HEK293 (cell line): Measurements from ENCODE around the gene ATP8A1.
A peak's percentile ranks its signal among the peaks of the same experiment; 100 is the strongest.

Experiments used
- CTCF ChIA-PET: fragments of 350-600 bp; formaldehyde crosslinking; extraction: SDS; loops from one replicate; lab custom pipeline; 2021; ENCODE audit warnings: antibody characterized with exemption; lab: Yijun Ruan, JAX
- POLR2A ChIA-PET: fragments of 300-600 bp; formaldehyde crosslinking; extraction: SDS; loops from one replicate; lab custom pipeline; 2020; ENCODE audit warnings: antibody characterized with exemption, inconsistent platforms; lab: Yijun Ruan, JAX
- H3K27ac ChIP-seq: fragments of 200-500 bp; sonication (Bioruptor generic); 2 replicates; pipeline ENCODE4 v1.5.1; 2014; ENCODE audit warnings: low read depth, low read length, control low read depth, inconsistent platforms; ENCODE audit errors: extremely low read depth
- H3K36me3 ChIP-seq, 2 experiments: fragments of 200-500 bp in 1 of 2; sonication (Bioruptor generic) in 1 of 2; 1 replicate in 1 of 2; 2 replicates in 1 of 2; pipeline ENCODE4 v1.5.1; 2014 to 2017; ENCODE audit warnings: inconsistent platforms in 2 of 2, low read length in 2 of 2; ENCODE audit not compliant: control insufficient read depth in 2 of 2, insufficient read depth in 1 of 2
- H3K4me1 ChIP-seq: fragments of 200-500 bp; sonication (Bioruptor generic); 2 replicates; pipeline ENCODE4 v1.5.1; 2014; ENCODE audit warnings: mild to moderate bottlenecking, low read length, inconsistent platforms; ENCODE audit not compliant: control insufficient read depth, insufficient read depth
- H3K4me3 ChIP-seq: 2 replicates; pipeline ENCODE4 v1.5.1; 2011; ENCODE audit warnings: low read depth, mild to moderate bottlenecking, control low read depth, low read length, moderate library complexity
- H3K9me3 ChIP-seq: fragments of 200-500 bp; sonication (Bioruptor generic); 2 replicates; pipeline ENCODE4 v1.5.1; 2014; ENCODE audit warnings: low read depth, low read length, inconsistent platforms; ENCODE audit not compliant: control insufficient read depth, insufficient read depth
- GLI2 ChIP-seq: fragments of 450-650 bp; formaldehyde crosslinking; IDR thresholded peaks from 2 replicates; pipeline ENCODE4; 2017; ENCODE audit warnings: missing biosample characterization, missing genetic modification characterization, low read depth, borderline replicate concordance
- GLIS1 ChIP-seq: fragments of 450-650 bp; formaldehyde crosslinking; IDR thresholded peaks from 2 replicates; pipeline ENCODE4 v1.5.1; 2016; ENCODE audit warnings: missing biosample characterization, missing genetic modification characterization
- KLF1 ChIP-seq: fragments of 450-650 bp; formaldehyde crosslinking; IDR thresholded peaks from 2 replicates; pipeline ENCODE4 v1.5.1; 2016; ENCODE audit warnings: missing biosample characterization, missing genetic modification characterization
- RBAK ChIP-seq: fragments of 450-650 bp; formaldehyde crosslinking; IDR thresholded peaks from 2 replicates; pipeline ENCODE4 v1.5.1; 2016; ENCODE audit warnings: missing biosample characterization, missing genetic modification characterization
- SP3 ChIP-seq: fragments of 450-650 bp; formaldehyde crosslinking; IDR thresholded peaks from 2 replicates; pipeline ENCODE4 v1.5.1; 2016; ENCODE audit warnings: missing biosample characterization, missing genetic modification characterization
- ZBTB20 ChIP-seq: fragments of 450-650 bp; formaldehyde crosslinking; IDR thresholded peaks from 2 replicates; pipeline ENCODE4 v1.5.1; 2016; ENCODE audit warnings: missing biosample characterization, missing genetic modification characterization
- ZBTB21 ChIP-seq: fragments of 450-650 bp; formaldehyde crosslinking; IDR thresholded peaks from 2 replicates; pipeline ENCODE4 v1.5.1; 2017; ENCODE audit warnings: missing biosample characterization, missing genetic modification characterization
- ZFHX2 ChIP-seq: fragments of 450-650 bp; formaldehyde crosslinking; conservative IDR thresholded peaks from 2 replicates; pipeline ENCODE4 v1.5.1; 2016; ENCODE audit warnings: missing biosample characterization, missing genetic modification characterization
- ZNF19 ChIP-seq: fragments of 450-650 bp; formaldehyde crosslinking; IDR thresholded peaks from 2 replicates; pipeline ENCODE4; 2016; ENCODE audit warnings: missing biosample characterization, missing genetic modification characterization, low read depth
- ZNF221 ChIP-seq: fragments of 450-650 bp; formaldehyde crosslinking; IDR thresholded peaks from 2 replicates; pipeline ENCODE4 v1.5.1; 2017; ENCODE audit warnings: missing biosample characterization, missing genetic modification characterization, borderline replicate concordance
- ZNF23 ChIP-seq: fragments of 450-650 bp; formaldehyde crosslinking; IDR thresholded peaks from 2 replicates; pipeline ENCODE4 v1.5.1; 2016; ENCODE audit warnings: missing biosample characterization, missing genetic modification characterization, borderline replicate concordance
- ZNF24 ChIP-seq: fragments of 450-650 bp; formaldehyde crosslinking; IDR thresholded peaks from 2 replicates; pipeline ENCODE4 v1.5.1; 2016; ENCODE audit warnings: missing biosample characterization, missing genetic modification characterization
- ZNF266 ChIP-seq: fragments of 450-650 bp; formaldehyde crosslinking; IDR thresholded peaks from 2 replicates; pipeline ENCODE4 v1.5.1; 2016; ENCODE audit warnings: missing biosample characterization, missing genetic modification characterization, low read depth
- ZNF292 ChIP-seq: fragments of 450-650 bp; formaldehyde crosslinking; IDR thresholded peaks from 2 replicates; pipeline ENCODE4 v1.5.1; 2016; ENCODE audit warnings: low read depth, missing biosample characterization, missing genetic modification characterization, borderline replicate concordance
- ZNF350 ChIP-seq: fragments of 450-650 bp; formaldehyde crosslinking; IDR thresholded peaks from 2 replicates; pipeline ENCODE4 v1.5.0; 2017; ENCODE audit warnings: missing biosample characterization, mild to moderate bottlenecking, missing genetic modification characterization
- ZNF426 ChIP-seq: fragments of 450-650 bp; formaldehyde crosslinking; IDR thresholded peaks from 2 replicates; pipeline ENCODE4 v1.5.1; 2017; ENCODE audit warnings: missing biosample characterization, missing genetic modification characterization, mild to moderate bottlenecking, inconsistent platforms, moderate library complexity
- ZNF549 ChIP-seq: fragments of 450-650 bp; IDR thresholded peaks from 2 replicates; pipeline ENCODE4 v1.5.1; 2018; ENCODE audit warnings: missing biosample characterization, missing genetic modification characterization, mild to moderate bottlenecking, inconsistent platforms, moderate library complexity
- ZNF555 ChIP-seq: fragments of 450-650 bp; formaldehyde crosslinking; conservative IDR thresholded peaks from 2 replicates; pipeline ENCODE4 v1.5.1; 2017; ENCODE audit warnings: missing biosample characterization, mild to moderate bottlenecking, missing genetic modification characterization, inconsistent platforms
- ZNF558 ChIP-seq: fragments of 450-650 bp; formaldehyde crosslinking; IDR thresholded peaks from 2 replicates; pipeline ENCODE4 v1.5.1; 2016; ENCODE audit warnings: missing biosample characterization, missing genetic modification characterization
- ZNF585B ChIP-seq: fragments of 450-650 bp; formaldehyde crosslinking; IDR thresholded peaks from 2 replicates; pipeline ENCODE4 v1.5.1; 2016; ENCODE audit warnings: missing biosample characterization, missing genetic modification characterization
- ZNF600 ChIP-seq: fragments of 450-650 bp; formaldehyde crosslinking; IDR thresholded peaks from 2 replicates; pipeline ENCODE4 v1.5.1; 2016; ENCODE audit warnings: missing biosample characterization, missing genetic modification characterization
- ZNF621 ChIP-seq: fragments of 450-650 bp; formaldehyde crosslinking; IDR thresholded peaks from 2 replicates; pipeline ENCODE4 v1.5.1; 2017; ENCODE audit warnings: missing biosample characterization, missing genetic modification characterization
- ZNF654 ChIP-seq: fragments of 450-650 bp; formaldehyde crosslinking; IDR thresholded peaks from 2 replicates; pipeline ENCODE4 v1.5.1; 2016; ENCODE audit warnings: low read depth, missing biosample characterization, missing genetic modification characterization
- ZNF677 ChIP-seq: fragments of 450-650 bp; IDR thresholded peaks from 2 replicates; pipeline ENCODE4 v1.5.0; 2018; ENCODE audit warnings: missing biosample characterization, mild to moderate bottlenecking, missing genetic modification characterization, moderate library complexity
- ZSCAN30 ChIP-seq: fragments of 450-650 bp; IDR thresholded peaks from 2 replicates; pipeline ENCODE4 v1.5.1; 2018; ENCODE audit warnings: missing biosample characterization, mild to moderate bottlenecking, missing genetic modification characterization, moderate library complexity
- TF ChIP-seq, protein P1 (sequence below): fragments of 450-650 bp; formaldehyde crosslinking; IDR thresholded peaks from 2 replicates; pipeline ENCODE4 v1.5.1; 2016; ENCODE audit warnings: missing biosample characterization, missing genetic modification characterization
- TF ChIP-seq, protein P2 (sequence below): fragments of 450-650 bp; formaldehyde crosslinking; IDR thresholded peaks from 2 replicates; pipeline ENCODE4 v1.5.1; 2016; ENCODE audit warnings: missing biosample characterization, missing genetic modification characterization
- TF ChIP-seq, protein P3 (sequence below): fragments of 450-650 bp; IDR thresholded peaks from 2 replicates; pipeline ENCODE4 v1.5.1; 2018; ENCODE audit warnings: missing biosample characterization, missing genetic modification characterization

Gene ATP8A1

DNA sequence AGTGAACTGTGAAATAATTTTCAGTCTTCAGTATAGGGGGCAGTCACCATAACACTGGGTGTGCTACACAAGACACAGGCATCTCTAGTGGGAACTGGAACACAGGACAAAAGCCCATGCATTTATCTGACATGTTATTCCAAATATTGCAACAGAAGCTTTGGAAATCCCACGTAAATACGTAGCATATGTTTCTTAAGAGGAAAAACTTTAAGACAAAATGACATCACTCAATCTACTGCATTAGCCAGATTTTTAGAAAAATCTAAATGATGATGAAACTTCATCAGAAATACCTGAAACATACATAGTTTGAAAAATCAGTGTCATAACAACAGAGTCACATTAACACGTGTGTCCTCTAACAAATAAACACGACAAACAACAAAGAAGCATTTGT, 245.1 kb downstream of the ATP8A1 start (continued):
- TF ChIP-seq, protein P1, sequence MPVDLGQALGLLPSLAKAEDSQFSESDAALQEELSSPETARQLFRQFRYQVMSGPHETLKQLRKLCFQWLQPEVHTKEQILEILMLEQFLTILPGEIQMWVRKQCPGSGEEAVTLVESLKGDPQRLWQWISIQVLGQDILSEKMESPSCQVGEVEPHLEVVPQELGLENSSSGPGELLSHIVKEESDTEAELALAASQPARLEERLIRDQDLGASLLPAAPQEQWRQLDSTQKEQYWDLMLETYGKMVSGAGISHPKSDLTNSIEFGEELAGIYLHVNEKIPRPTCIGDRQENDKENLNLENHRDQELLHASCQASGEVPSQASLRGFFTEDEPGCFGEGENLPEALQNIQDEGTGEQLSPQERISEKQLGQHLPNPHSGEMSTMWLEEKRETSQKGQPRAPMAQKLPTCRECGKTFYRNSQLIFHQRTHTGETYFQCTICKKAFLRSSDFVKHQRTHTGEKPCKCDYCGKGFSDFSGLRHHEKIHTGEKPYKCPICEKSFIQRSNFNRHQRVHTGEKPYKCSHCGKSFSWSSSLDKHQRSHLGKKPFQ (tag by site-specific recombination), result no peak
- TF ChIP-seq ZNF426 (tag by site-specific recombination) (no peak), ZNF23 (tag by site-specific recombination) (no peak)

DNA sequence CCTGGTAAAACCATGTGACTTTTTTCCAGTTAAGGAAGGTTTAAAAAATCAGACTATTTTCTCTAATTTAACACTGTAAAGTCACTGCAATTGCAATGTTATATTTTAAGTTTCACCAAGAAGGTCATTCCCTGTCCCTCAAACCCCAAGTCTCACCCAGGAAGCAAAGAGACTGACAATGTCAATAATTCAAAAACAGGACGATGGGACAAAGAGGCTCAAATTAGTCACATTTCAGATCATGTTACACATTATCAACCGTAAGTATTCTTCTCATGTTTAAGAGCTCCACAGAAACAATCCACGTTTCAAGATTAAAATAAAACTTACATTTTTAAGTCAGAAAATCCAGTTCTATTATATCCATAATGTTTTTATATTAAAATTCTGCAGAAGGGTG, 246.5 kb downstream of the ATP8A1 start:
- no peak overlapping the region for H3K4me3 ChIP-seq
- H3K9me3 ChIP-seq, result no peaks in the 10 kb centered on the region
- CTCF ChIA-PET, result interaction anchor here (0.6 to 1.1 kb wide), 3 partner anchors 13 to 161 kb away, joined by 3 to 4 read pairs (median 3); no protein-coding TSS in a partner anchor
- POLR2A ChIA-PET, result no interaction called here
- TF ChIP-seq ZNF585B (tag by site-specific recombination) (peak; percentile 67), ZNF19 (tag by site-specific recombination) (no peak)
- H3K27ac ChIP-seq, result no peak overlapping the region
- H3K36me3 ChIP-seq, result peaks cover 0 to 10% of the 10 kb centered on the region in 2 experiments; a peak in 1 of 3 replicates
- H3K4me1 ChIP-seq, result no peaks in the 10 kb centered on the region

DNA sequence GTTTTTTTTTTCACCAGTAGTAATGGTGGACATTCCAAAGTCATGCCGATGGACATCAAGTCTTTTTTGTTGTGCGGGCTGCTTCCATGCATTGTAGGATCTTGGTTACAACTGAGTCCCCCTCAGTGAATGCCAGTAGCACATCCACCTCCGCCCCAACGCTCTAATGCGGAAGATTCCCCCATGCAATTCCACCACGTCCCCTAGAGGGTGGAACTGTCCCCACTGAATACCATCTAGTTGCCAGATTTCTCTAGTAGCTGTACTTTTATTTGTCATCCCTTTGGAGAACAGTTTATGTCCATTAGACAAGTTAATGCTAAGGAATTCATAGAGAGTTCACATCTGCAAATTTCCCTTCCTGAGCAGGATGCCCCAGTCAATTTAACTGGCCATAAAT, 252.9 kb downstream of the ATP8A1 start:
- ChIA-PET CTCF (interaction anchor here (0.7 kb wide), 1 partner anchor 670 kb away, joined by 4 read pairs; no protein-coding TSS in a partner anchor), POLR2A (no interaction called here)
- no peaks in the 10 kb centered on the region for H3K36me3 ChIP-seq
- H3K4me3 ChIP-seq, result no peak overlapping the region
- H3K27ac ChIP-seq, result no peak overlapping the region
- no peaks in the 10 kb centered on the region for H3K9me3 ChIP-seq
- TF ChIP-seq ZSCAN30 (tag by site-specific recombination) (no peak), ZNF221 (tag by site-specific recombination) (no peak), GLIS1 (tag by site-specific recombination) (no peak), SP3 (tag by site-specific recombination) (no peak), ZNF350 (tag by site-specific recombination) (no peak), GLI2 (tag by site-specific recombination) (no peak), ZNF24 (no peak), ZBTB20 (tag by site-specific recombination) (no peak)
- TF ChIP-seq, protein P2, sequence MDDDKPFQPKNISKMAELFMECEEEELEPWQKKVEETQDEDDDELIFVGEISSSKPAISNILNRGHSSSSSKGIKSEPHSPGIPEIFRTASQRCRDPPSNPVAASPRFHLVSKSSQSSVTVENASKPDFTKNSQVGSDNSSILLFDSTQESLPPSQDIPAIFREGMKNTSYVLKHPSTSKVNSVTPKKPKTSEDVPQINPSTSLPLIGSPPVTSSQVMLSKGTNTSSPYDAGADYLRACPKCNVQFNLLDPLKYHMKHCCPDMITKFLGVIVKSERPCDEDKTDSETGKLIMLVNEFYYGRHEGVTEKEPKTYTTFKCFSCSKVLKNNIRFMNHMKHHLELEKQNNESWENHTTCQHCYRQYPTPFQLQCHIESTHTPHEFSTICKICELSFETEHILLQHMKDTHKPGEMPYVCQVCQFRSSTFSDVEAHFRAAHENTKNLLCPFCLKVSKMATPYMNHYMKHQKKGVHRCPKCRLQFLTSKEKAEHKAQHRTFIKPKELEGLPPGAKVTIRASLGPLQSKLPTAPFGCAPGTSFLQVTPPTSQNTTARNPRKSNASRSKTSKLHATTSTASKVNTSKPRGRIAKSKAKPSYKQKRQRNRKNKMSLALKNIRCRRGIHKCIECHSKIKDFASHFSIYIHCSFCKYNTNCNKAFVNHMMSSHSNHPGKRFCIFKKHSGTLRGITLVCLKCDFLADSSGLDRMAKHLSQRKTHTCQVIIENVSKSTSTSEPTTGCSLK (tag by site-specific recombination), result no peak
- no peaks in the 10 kb centered on the region for H3K4me1 ChIP-seq

DNA sequence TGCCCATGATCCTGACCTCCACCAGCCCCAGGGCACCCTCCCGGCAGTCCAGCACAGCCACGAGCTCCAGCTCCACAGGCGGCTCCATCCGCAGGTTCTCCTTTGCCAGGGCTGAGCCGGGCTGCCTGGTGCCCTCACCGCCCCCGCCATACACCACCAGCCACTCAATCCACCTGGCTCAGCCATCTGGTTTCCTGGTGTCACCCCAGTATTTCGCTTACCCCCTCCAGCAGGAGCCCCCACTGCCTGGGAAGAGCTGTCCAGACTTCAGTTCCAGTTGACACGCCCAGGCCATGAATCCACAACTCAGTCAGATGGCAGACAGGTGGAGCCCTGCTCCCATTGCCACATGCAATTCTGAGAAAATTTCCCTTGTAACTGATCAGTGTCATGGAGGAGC, 255.7 kb downstream of the ATP8A1 start:
- POLR2A ChIA-PET, result no interaction called here
- Histone ChIP-seq H3K4me1 (no peaks in the 10 kb centered on the region), H3K9me3 (no peaks in the 10 kb centered on the region), H3K4me3 (no peak overlapping the region), H3K36me3 (no peaks in the 10 kb centered on the region), H3K27ac (no peak overlapping the region)
- CTCF ChIA-PET, result no interaction called here
- TF ChIP-seq ZNF292 (tag by site-specific recombination) (no peak), ZNF677 (tag by site-specific recombination) (no peak), RBAK (tag by site-specific recombination) (no peak), ZFHX2 (tag by site-specific recombination) (no peak), ZBTB21 (tag by site-specific recombination) (no peak), ZNF555 (no peak), ZNF621 (tag by site-specific recombination) (no peak), ZNF654 (tag by site-specific recombination) (no peak), ZNF266 (tag by site-specific recombination) (no peak), ZNF558 (tag by site-specific recombination) (no peak), KLF1 (tag by site-specific recombination) (no peak), ZNF600 (tag by site-specific recombination) (no peak), ZNF549 (no peak)
- TF ChIP-seq, protein P3, sequence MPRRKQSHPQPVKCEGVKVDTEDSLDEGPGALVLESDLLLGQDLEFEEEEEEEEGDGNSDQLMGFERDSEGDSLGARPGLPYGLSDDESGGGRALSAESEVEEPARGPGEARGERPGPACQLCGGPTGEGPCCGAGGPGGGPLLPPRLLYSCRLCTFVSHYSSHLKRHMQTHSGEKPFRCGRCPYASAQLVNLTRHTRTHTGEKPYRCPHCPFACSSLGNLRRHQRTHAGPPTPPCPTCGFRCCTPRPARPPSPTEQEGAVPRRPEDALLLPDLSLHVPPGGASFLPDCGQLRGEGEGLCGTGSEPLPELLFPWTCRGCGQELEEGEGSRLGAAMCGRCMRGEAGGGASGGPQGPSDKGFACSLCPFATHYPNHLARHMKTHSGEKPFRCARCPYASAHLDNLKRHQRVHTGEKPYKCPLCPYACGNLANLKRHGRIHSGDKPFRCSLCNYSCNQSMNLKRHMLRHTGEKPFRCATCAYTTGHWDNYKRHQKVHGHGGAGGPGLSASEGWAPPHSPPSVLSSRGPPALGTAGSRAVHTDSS (tag by site-specific recombination), result no peak
